GM19099 (cell line): ENCODE results near the gene ARGLU1.

Source experiments
- POLR2A ChIP-seq: IDR thresholded peaks from 3 replicates; pipeline ENCODE4 v1.6.1; 2011; ENCODE audit warnings: low read depth; ENCODE audit not compliant: insufficient read length; ENCODE audit errors: extremely low read depth

ARGLU1 gene

GRCh38 chr13:106595625-106596024 is 27.7 kb upstream of the ARGLU1 start:
- no peak for TF ChIP-seq POLR2A

- no peak for TF ChIP-seq POLR2A
Measured at GRCh38 chr13:106594980-106595379, 27.0 kb upstream of the ARGLU1 start.

DNA sequence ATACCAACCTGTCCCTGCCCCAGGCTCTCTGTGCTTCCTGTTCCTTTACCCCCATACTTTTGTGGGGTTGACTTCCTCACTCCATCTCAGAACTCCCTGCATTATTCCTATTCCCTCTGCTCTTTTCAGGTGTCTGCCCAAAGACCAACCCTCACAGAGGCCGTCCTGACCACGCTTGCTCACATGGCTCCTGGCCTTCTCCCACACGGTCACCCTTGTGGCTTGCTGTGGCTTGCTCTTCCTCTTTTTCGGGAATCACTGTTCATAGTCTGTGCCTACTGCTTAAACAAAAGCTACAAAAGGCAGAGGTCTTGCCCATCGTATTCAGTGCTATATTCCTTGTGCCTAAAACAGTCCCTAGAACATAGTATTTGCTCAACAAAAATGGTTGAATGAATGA is 25.2 kb upstream of the ARGLU1 start:
- no peak for TF ChIP-seq POLR2A

- no peak for TF ChIP-seq POLR2A
Measured at GRCh38 chr13:106591299-106591698, 23.4 kb upstream of the ARGLU1 start.

GRCh38 chr13:106589716-106590115 is 21.8 kb upstream of the ARGLU1 start:
- TF ChIP-seq POLR2A, result no peak

DNA sequence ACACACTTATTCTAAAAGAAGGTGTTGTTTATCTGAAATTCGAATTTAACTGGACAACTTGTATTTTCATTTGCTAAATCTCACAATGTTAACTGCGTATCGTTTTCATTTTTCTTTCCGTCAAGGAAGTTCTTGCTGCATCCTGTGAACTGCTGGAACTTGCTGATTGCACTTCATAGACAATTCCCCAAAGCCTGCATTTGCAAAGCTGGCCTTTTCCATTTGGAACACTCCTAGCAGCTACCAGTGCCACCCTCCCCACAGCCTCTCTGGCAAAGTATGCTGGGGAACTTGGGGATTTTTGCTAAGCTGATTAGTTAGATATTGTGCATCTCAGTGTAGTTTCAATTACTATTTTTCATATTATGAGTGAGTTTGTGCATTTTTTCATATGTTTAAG is 20.4 kb upstream of the ARGLU1 start:
- no peak for TF ChIP-seq POLR2A

DNA sequence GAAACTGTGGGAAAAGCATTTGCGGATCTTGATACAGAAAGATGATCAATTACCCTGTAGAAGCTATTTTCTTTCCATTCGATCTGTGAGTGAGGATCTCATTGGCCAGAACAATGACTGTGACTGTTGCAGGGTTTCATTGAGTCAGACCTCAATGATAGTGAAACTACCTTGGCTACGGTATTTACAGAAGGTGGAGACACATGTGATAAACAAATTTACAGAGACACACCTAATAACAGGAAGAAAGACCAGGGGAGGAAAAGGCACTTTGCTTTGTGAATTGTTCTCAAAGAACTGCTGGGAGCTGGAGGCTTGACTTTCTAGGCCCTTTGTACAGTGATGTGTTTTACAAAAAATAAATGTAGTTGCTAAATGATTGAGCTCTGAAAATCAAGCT is 19.9 kb upstream of the ARGLU1 start:
- no peak for TF ChIP-seq POLR2A

- TF ChIP-seq POLR2A, result no peak
Measured at GRCh38 chr13:106586648-106587166, 18.8 kb upstream of the ARGLU1 start.

GRCh38 chr13:106581225-106581624 is 13.3 kb upstream of the ARGLU1 start:
- TF ChIP-seq POLR2A, result no peak

GRCh38 chr13:106575896-106576295 is 8.0 kb upstream of the ARGLU1 start:
- TF ChIP-seq POLR2A, result no peak

GRCh38 chr13:106573868-106574267 is 5.9 kb upstream of the ARGLU1 start:
- TF ChIP-seq POLR2A, result no peak

DNA sequence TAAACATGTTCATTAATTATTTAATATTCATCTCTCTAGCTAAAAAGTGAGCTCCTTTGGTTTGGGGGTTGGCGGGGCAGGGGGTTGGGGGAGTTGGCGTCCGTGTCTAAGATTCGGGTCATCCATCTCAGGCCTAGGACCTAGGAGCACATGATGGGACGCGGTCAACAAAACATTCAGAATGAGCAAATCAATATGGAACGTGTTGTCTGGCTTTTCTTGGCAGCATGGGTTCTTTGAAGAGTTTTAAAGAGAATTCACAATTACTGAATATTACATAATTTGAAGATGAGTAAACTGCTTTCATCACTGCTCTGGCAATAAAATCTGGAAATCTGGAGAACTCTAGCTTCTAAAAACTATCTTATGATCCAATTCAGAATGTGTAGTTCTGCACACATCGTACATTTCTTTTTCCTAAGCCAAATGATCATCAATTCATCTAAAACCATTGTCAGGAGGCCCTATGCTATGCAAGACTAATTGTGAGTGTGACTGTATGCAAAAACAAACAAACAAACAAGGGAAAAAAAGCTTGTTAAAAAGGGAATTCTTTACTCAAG is 5.4 kb upstream of the ARGLU1 start:
- TF ChIP-seq POLR2A, result no peak

DNA sequence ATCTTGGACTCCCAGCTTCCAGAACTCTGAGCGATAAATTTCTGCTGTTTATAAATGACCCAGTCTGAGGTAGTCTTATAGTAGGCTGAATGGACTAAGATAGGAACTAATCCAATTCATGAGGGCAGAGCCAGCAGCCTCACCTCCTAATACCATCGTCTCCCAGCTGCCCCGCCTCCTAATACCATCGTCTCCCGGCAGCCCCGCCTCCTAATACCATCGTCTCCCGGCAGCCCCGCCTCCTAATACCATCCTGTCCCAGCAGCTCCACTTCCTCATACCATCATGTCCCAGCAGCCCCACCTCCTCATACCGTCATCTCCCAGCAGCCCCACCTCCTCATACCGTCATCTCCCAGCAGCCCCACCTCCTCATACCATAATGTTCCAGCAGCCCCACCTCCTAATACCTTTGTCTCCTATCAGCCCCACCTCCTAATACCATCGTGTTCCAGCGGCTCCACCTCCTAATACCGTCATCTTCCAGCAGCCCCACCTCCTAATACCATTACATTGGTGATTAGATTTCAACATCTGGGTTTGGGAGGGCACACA is 2.4 kb upstream of the ARGLU1 start:
- TF ChIP-seq POLR2A, result no peak

- no peak for TF ChIP-seq POLR2A
Measured at GRCh38 chr13:106569233-106570095, 1.5 kb upstream of the ARGLU1 start.

GRCh38 chr13:106568299-106569003 is 514 bp upstream of the ARGLU1 start:
- no peak for TF ChIP-seq POLR2A

DNA sequence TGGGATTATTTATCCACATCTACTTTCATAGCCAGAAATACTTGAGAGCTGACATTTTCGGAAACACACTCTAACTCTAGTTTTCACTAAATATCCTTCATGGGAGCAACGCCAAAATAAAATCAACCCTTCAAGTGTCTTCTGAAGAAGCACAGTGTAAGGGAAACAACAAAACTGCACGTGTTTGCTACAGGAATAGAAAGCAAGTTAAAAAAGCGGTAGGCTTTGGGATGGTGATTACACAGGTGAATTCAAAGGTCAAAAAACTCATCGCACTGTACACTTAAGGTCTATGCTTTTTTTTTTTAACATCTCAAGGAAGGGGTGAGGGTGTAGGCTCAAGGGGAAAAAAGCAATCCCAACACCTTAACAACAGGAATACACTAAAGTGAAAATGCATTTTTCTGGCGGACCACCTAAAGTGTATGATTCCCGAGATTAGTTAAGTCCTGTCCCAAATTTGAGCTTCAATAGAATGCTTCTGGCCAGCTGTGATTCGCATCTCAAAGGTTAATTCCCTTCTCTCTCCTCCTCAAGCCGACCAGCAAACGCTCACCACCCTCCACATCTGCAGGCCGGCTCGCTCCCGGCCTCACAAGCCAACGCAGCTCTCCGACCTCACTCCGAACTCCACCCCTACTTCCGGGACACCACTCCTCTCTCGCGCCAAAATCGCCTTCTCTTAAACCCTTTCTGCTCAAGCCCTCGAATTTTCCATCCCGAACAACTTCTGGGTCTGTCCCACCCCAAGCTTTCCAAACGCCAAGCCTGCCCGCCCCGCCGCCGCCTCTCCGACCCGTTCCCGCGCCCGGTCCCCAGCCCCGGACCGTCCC is 1.1 kb downstream of the ARGLU1 start:
- TF ChIP-seq POLR2A, result peak; percentile 30
